ENCODE measurements around the gene CTAG2. TPM values are rescaled to one million over a fixed set of nuclear protein-coding genes. Genes with fewer than 3 reads are reported as not detected.
"Not testable (repeated sequence)": the region's sequence is repeated elsewhere in the genome, so short reads cannot be mapped to it uniquely, and the experiment has no call there.

Gene CTAG2
- total RNA-seq = not detected in 2 replicates
- long read RNA-seq = 0 reads

GRCh38 chrX:154653413-154653812, at the start of gene CTAG2:
CTAG2 (minus strand) TSS chrX:154653579; CDS start chrX:154653515, 64 bp downstream.
- H3K27me3 Mint-ChIP-seq; H3K27ac Mint-ChIP-seq; H3K4me3 Mint-ChIP-seq (ENCODE audit: low read depth); H3K4me1 Mint-ChIP-seq (ENCODE audit: low read depth); H3K36me3 Mint-ChIP-seq (ENCODE audit: insufficient read depth); DNase-seq (ENCODE audit: low spot score, unreplicated experiment); H3K9me3 Mint-ChIP-seq (ENCODE audit: low read depth): not testable (repeated sequence)

- no peaks in the 10 kb centered on the region for H3K27me3 Mint-ChIP-seq
- no peak overlapping the region for H3K27ac Mint-ChIP-seq
- TF ChIP-seq CTCF (IDR thresholded peaks at IDR 0.05; ENCODE audit: unreplicated experiment) = no peak
- no peak overlapping the region for H3K4me3 Mint-ChIP-seq (ENCODE audit: low read depth)
- no peak for DNase-seq (ENCODE audit: low spot score, unreplicated experiment)
- no peaks in the 10 kb centered on the region for H3K36me3 Mint-ChIP-seq (ENCODE audit: insufficient read depth)
- peaks cover 14% of the 10 kb centered on the region for H3K9me3 Mint-ChIP-seq (ENCODE audit: low read depth)
- no peaks in the 10 kb centered on the region for H3K4me1 Mint-ChIP-seq (ENCODE audit: low read depth)
These were observed 45.4 kb upstream of the CTAG2 start for GRCh38 chrX:154698630-154699248.

- H3K4me1 Mint-ChIP-seq (ENCODE audit: low read depth) = no peaks in the 10 kb centered on the region
- DNase-seq (ENCODE audit: low spot score, unreplicated experiment) = no peak
- no peak overlapping the region for H3K4me3 Mint-ChIP-seq (ENCODE audit: low read depth)
- no peaks in the 10 kb centered on the region for H3K36me3 Mint-ChIP-seq (ENCODE audit: insufficient read depth)
- no peak for TF ChIP-seq CTCF (IDR thresholded peaks at IDR 0.05; ENCODE audit: unreplicated experiment)
- H3K27me3 Mint-ChIP-seq = no peaks in the 10 kb centered on the region
- H3K9me3 Mint-ChIP-seq (ENCODE audit: low read depth) = peaks cover 13% of the 10 kb centered on the region
- no peak overlapping the region for H3K27ac Mint-ChIP-seq
These were observed 43.3 kb upstream of the CTAG2 start for GRCh38 chrX:154696676-154697045.

- no peak overlapping the region for H3K4me3 Mint-ChIP-seq (ENCODE audit: low read depth)
- peaks cover 15% of the 10 kb centered on the region for H3K9me3 Mint-ChIP-seq (ENCODE audit: low read depth)
- no peaks in the 10 kb centered on the region for H3K4me1 Mint-ChIP-seq (ENCODE audit: low read depth)
- no peak overlapping the region for H3K27ac Mint-ChIP-seq
- no peak for DNase-seq (ENCODE audit: low spot score, unreplicated experiment)
- H3K27me3 Mint-ChIP-seq = no peaks in the 10 kb centered on the region
- TF ChIP-seq CTCF (IDR thresholded peaks at IDR 0.05; ENCODE audit: unreplicated experiment) = no peak
- no peaks in the 10 kb centered on the region for H3K36me3 Mint-ChIP-seq (ENCODE audit: insufficient read depth)
These were observed 42.7 kb upstream of the CTAG2 start for GRCh38 chrX:154695911-154696675.

GRCh38 chrX:154693394-154693793, 40.0 kb upstream of the CTAG2 start:
- Mint-ChIP-seq H3K9me3 (ENCODE audit: low read depth) (peaks cover 15% of the 10 kb centered on the region), H3K4me1 (ENCODE audit: low read depth) (no peaks in the 10 kb centered on the region), H3K27me3 (no peaks in the 10 kb centered on the region), H3K27ac (no peak overlapping the region), H3K36me3 (ENCODE audit: insufficient read depth) (no peaks in the 10 kb centered on the region), H3K4me3 (ENCODE audit: low read depth) (no peak overlapping the region)
- no peak for DNase-seq (ENCODE audit: low spot score, unreplicated experiment)
- no peak for TF ChIP-seq CTCF (IDR thresholded peaks at IDR 0.05; ENCODE audit: unreplicated experiment)

- not testable (repeated sequence) for H3K4me3 Mint-ChIP-seq (ENCODE audit: low read depth); H3K27me3 Mint-ChIP-seq; H3K4me1 Mint-ChIP-seq (ENCODE audit: low read depth); DNase-seq (ENCODE audit: low spot score, unreplicated experiment); H3K27ac Mint-ChIP-seq; H3K36me3 Mint-ChIP-seq (ENCODE audit: insufficient read depth)
- peaks cover 25% of the 10 kb centered on the region for H3K9me3 Mint-ChIP-seq (ENCODE audit: low read depth)
These were observed 37.1 kb upstream of the CTAG2 start for GRCh38 chrX:154690438-154690837.

- H3K9me3 Mint-ChIP-seq (ENCODE audit: low read depth) = peaks cover 31% of the 10 kb centered on the region
- H3K27me3 Mint-ChIP-seq = not testable (repeated sequence)
These were observed 18.7 kb upstream of the CTAG2 start for GRCh38 chrX:154672084-154672483.

GRCh38 chrX:154670848-154671247, 17.5 kb upstream of the CTAG2 start:
- peaks cover 32% of the 10 kb centered on the region for H3K9me3 Mint-ChIP-seq (ENCODE audit: low read depth)
- not testable (repeated sequence) for H3K36me3 Mint-ChIP-seq (ENCODE audit: insufficient read depth); H3K4me1 Mint-ChIP-seq (ENCODE audit: low read depth); DNase-seq (ENCODE audit: low spot score, unreplicated experiment); H3K4me3 Mint-ChIP-seq (ENCODE audit: low read depth); H3K27me3 Mint-ChIP-seq; H3K27ac Mint-ChIP-seq

More at GRCh38 chrX:154672084-154672483, 18.7 kb upstream of the CTAG2 start:
- not testable (repeated sequence) for H3K4me1 Mint-ChIP-seq (ENCODE audit: low read depth); H3K27ac Mint-ChIP-seq; H3K4me3 Mint-ChIP-seq (ENCODE audit: low read depth); H3K36me3 Mint-ChIP-seq (ENCODE audit: insufficient read depth); DNase-seq (ENCODE audit: low spot score, unreplicated experiment)

Data from progenitor cell of endocrine pancreas (in vitro differentiated cells).